HG03045 (cell line): ENCODE data around the gene COL7A1.

Experiments used
- ATAC-seq: cut with Tn5 transposase; IDR thresholded peaks from one replicate; pipeline ENCODE4 v1.9.1; 2021; ENCODE audit warnings: mild to moderate bottlenecking, moderate library complexity; ENCODE audit not compliant: unreplicated experiment

The COL7A1 gene

GRCh38 chr3:48592519-48593087, 2.5 kb downstream of the COL7A1 start:
- ATAC-seq, result no peak

DNA sequence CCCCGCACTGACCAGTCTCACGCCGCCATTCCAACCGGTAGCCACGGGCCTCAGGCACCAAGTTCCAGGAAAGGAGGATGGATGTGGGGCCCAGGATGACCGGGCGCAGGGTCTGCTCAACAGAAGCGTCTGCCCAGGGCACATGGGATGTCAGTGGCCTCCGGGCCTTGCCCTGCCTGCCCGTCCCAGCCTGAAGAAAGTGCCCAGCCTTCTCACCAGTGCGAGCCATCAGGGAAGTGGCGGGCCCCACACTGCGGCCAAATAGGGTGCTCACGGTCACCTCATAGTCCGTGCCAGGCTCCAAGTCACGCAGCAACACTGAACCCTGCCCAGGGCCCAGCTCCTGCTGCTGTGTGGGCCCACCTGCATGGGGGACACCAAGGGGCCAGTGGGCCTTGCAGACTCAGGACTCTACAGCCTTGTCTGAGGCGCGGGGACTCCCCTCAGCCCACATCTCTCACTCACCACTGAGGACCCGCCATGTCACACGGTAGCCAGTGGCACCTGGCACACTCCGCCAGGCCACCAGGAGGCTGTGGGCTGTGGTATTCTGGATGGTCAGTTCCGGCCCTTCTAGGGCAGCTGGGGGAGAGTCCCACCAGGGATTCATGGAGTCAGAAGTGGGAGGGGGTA, 3.1 kb downstream of the COL7A1 start:
- ATAC-seq, result no peak

DNA sequence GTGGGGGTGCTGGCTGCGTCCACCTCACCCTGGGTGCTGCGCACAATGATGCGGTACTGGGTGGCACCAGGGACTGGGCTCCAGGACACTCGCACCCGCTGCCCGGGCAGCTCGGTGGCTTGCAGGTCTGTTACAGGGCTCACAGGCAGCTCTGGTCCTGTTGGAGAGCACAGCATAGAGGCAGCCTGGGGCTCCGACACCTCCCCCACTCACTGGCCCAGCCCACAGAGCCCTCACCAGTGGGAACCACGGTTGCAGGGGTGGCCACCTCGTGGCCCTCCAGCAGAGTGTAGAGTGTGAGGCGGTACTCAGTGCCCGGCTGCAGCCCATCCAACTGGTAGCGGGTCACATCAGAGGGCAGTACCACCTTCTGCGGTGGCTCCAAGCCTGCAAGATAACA, 3.7 kb downstream of the COL7A1 start:
- ATAC-seq, result no peak

DNA sequence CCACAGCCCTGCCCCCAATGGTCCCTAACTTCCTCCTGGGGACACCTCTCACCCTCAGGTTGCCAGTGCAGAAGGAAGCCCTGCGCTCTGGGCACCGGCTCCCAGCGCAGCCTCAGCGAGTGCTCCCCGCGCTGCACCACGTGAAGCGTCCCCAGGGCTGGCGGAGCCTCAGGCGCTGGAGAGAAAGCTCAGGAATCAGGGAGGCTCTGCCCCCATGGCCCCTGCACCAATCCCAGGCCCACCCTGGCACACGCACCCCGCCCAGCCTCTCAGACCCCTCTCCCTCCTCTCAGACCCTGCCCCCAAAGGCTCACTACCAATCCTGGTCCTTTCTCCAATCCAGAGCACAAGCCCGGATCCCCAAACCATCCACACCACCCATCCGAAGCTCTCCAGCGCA, 6.9 kb downstream of the COL7A1 start:
- ATAC-seq, result no peak

DNA sequence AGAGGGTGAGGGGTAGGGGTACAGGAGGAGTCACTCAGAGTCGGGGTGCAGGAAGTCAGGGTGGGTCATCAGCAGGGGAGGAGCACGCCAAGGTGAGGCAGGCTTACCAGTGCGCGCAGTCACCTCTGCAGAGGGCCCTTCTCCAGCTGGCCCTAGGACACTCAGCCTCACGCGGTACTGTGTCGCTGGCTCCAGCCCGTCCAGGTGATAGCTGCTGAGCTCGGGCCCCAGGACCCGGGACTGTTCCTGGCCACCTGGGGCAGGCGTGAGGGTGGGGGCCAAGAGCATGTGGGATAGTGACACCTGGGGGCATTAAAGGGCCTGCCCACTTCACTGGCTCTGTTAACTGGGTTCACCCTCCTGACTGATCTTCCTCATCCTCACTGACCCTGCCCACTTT, 7.4 kb downstream of the COL7A1 start:
- ATAC-seq, result no peak

- ATAC-seq, result no peak
Observed at GRCh38 chr3:48585411-48585810, 9.7 kb downstream of the COL7A1 start.

DNA sequence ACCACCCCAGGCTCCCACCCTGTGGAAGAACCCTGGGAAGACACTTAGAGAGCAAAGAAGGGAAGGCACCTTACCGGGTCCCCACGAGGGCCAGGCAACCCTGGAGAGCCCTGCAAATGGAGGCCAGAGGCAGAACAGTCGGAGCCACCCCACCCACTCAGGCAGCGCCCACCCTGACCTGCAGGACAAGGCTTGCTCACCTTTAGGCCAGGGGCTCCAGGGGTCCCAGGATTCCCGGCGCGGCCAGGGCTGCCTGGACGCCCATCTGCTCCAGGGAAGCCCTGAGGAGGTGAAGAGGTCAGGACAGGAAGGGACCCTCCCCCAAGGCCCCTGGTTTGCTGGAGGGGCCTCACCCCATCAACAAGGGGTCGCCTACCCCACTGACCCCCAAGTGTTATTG, 10.3 kb downstream of the COL7A1 start:
- ATAC-seq, result no peak

DNA sequence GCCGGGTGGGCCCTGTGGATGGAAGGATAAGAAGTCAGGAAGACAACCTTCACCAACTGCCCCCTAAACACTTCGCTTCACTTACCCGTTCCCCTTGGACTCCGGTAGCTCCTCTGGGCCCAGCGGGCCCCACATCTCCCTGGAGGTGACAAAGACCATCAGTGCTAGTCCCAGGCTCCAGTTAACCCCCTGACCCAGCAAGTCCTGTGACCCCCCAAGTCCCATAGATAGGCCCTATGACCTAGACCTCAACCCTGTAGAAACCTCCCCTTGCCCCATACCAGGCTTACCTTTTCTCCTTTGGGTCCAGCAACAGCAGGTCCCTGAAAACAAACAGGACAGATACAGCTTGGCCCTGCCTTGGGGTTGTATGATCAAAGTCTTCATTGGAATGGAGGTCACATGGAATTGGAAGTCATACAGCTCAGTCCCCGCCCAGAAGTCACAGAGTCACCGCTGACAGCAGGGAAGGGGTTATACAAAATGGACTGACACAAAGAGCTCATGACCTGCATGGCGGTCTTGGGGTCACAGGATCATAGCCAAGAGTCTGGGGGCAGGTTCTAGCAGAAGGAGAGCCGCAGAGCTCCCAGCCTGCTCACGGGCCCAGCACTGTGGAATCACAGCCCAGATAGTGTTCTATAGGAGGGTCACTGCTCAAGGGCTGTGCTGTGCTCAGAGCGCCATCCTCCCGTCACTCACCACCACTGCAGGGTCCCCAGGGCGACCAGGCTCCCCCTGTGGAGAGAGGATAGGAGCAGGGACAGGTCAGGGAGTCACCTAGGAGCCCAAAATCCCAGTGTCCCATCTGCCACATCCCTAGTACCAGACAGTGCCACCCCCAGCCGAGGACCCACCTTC, 13.3 kb downstream of the COL7A1 start:
- ATAC-seq, result no peak

DNA sequence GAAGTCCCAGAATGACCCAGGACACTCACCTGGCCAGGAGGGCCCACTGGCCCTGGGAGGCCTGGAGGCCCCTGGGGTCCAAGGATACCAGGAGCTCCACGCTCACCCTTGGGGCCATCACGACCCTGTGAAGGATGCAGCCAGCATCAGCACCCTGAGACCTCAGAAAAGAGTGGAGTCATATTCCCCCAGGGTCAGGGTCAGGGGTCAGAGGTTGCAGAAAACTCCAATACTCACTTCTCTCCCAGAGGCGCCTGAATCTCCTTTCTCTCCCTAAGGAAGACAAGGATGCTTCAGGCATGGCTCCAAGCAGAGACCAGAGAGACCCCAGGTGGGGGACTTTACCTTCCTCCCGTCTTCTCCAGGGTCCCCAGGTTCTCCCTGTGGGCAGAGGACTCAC, 18.5 kb downstream of the COL7A1 start:
- no peak for ATAC-seq

DNA sequence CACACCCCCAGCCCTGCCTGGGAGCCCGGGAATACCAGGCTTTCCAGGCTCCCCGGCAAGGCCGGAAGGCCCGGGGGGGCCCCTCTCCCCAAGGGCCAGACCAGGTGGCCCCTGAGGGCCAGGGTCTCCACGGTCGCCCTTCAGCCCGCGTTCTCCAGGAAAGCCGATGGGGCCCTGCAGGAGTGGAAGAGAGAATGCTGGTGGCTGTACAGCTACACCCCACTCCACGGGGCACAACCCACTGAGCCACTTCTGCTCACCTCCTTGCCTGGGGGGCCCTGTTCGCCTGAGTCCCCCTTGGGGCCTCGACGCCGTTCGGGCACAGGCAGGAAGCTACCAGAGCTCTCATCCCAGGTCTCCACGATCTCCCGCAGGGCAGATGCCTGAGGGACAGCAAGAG, 19.8 kb downstream of the COL7A1 start:
- no peak for ATAC-seq

DNA sequence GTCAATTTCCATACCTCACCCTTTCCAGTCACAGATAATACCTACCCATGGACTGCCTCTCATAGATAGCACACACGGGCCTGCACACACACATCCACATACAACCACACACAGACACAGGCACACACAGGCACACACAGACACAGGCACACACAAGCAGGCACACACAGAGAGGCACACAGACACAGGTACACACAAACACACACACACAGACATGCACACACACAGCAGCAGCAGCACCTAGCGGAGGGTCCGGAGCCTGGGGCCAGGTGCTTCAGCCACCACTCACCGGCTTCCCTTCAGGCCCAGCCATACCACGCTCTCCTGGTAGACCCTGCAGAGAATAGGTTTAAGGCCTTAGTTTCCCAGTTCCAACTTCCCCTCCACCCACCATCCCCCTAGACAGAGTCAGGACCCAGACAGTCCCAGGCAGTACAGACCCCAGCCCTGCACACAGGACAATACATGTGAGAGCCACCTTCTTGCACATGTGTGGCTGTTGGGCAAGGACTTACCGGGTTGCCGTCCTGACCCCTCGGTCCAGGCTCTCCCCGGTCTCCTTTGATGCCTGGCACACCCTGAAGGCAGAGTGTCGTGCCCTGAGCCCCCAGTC, 21.1 kb downstream of the COL7A1 start:
- no peak for ATAC-seq

DNA sequence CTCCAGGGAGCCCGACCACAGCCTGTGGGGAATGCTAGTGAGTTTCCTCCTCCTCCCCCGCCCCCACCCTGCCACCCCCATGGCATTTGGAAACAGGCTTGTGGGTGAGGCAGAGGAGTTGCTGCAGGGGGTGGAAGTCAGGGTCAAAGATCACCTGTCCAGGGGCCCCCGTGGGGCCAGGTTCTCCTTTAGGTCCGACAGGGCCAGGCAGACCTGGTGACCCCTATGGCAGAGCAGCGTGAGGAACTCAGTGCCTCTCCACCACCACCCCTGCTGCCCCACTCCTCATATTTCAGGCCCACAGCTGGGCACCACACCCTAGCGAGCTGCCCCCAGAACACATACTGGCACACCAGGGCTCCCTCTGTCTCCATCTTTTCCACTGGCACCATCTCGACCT, 22.6 kb downstream of the COL7A1 start:
- ATAC-seq, result no peak

DNA sequence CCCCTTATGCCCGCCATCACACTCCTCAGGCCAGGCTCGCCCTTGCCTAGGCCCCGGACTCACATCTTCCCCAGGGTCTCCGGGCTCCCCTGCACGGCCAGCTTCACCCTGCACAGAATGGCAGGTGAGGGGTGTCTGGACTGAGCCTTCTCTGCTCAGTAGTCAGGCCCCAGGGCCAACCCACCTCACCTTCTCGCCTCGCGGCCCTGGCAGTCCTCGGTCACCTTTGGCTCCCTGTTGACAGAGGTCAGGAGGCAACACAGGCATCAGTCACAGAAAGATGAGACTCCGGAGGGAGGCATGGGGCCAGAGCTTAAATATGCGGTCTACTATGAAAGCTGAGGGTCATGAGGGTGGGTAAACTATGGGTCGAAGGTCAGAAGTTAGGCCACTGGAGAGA, 23.2 kb downstream of the COL7A1 start:
- ATAC-seq, result no peak

DNA sequence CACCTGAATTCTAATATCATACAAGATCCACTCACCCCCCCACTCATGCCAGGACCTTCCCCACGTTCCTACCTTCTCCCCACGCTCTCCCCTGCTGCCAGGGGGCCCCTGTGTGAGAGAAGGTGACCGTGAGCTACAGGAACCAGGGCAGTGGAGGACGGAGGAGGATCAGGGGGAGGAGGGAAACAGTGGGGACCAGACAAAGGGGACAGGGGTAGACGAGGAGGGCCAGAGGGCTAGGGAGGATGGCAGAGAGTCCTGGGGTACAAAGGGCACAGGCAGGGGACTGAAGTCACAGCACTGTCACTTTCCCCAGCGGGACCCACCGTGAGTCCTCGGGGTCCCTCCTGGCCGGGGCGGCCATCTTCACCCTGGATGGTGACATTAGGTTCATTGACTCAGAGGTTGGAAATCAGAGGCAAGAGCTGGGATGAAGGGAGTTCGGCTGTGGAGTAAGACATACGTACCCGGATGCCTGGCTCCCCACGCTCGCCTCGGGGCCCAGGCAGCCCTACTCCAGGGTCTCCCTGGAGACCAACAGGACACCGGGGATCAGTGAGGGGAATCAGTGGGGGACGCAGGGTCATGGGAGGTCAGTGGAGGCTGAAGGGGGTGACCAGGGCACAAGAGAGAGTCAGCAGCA, 25.2 kb downstream of the COL7A1 start:
- ATAC-seq, result no peak

- ATAC-seq, result no peak
Observed at GRCh38 chr3:48569400-48569799, 25.7 kb downstream of the COL7A1 start.

- no peak for ATAC-seq
Observed at GRCh38 chr3:48568476-48568875, 26.7 kb downstream of the COL7A1 start.

GRCh38 chr3:48567500-48567899, 27.6 kb downstream of the COL7A1 start:
- no peak for ATAC-seq

DNA sequence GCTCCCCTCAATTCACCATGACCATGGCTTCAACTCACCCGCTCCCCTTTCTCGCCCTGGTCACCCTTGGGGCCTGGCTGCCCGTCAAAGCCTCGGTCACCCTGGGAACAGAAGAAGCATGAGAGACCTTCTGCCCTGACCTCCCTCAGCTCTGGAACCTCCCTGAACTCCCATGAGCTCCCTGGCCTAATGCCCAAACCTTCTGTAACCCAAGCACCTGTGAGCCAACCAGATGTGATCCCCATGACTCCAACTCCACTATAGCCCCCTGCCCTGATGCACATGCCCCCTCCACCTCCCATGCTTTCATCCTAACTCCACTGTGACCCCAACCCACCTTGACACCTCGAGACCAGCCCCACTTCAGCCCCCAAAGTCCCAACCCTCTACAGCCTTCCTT, 28.0 kb downstream of the COL7A1 start:
- no peak for ATAC-seq

DNA sequence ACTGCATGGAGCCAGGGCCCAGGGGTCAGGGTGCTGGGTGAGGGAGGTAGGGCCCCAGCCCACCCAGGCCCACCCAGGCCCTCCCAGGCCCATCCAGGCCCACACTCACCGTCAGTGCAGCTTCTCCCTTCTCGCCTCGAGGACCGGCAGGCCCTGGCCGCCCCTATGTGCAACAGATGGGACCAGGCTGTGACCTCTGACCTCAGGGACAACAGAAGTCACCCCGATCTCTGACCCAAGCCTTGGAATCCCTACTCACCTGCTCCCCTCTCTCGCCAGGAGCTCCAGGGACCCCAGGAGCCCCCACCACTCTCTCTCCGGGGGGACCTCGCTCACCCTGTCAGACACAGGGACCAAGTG, 28.7 kb downstream of the COL7A1 start:
- ATAC-seq, result no peak

- no peak for ATAC-seq
Observed at GRCh38 chr3:48565591-48566400, 29.3 kb downstream of the COL7A1 start.

DNA sequence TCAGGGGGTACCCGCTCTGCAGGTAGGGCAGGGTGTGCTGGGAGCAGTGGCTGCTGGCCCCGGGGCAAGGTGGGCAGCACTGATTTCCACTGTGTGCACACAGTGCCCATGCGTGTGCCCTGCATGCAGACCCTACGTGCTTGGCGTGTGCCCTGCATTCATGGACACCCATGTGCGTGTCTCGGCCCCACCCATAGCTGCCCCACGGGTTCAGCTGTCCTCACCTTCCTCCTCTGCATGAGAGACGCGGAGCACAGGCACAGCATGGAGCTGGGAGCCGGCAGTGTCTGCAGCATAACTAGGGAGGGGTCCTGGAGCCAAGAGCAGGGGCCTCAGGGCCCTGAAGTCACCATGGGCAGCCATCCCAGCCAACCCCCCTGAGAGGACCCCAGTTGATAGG, 29.9 kb downstream of the COL7A1 start:
- ATAC-seq, result no peak
